Cardiac muscle cell (in vitro differentiated cells and primary cell): ENCODE data around the gene SOX13. TPM values are rescaled to one million over a fixed set of nuclear protein-coding genes. Genes with fewer than 3 reads are reported as not detected.

Source experiments
- DNase-seq, 2 donors: peaks; one replicate each; pipeline versions ENCODE4 v3.0.0 to v3.0.0-alpha.2; 2010 to 2017; ENCODE audit warnings: low read depth in 1 of 2, low spot score in 1 of 2
- H3K27ac ChIP-seq: fragments of 200-600 bp; sonication (generic); 2 replicates; pipeline ENCODE4 v1.5.1; 2016
- H3K27me3 ChIP-seq: fragments of 200-600 bp; sonication (generic); 2 replicates; pipeline ENCODE4 v1.6.0; 2016; ENCODE audit warnings: control low read depth
- H3K36me3 ChIP-seq: fragments of 200-600 bp; sonication (generic); 2 replicates; pipeline ENCODE4 v1.5.1; 2016; ENCODE audit warnings: control low read depth
- H3K4me1 ChIP-seq: fragments of 200-600 bp; sonication (generic); 2 replicates; pipeline ENCODE4 v1.8.1; 2017; ENCODE audit warnings: low read depth, mild to moderate bottlenecking, mixed run types
- H3K4me3 ChIP-seq: fragments of 200-600 bp; sonication (generic); 2 replicates; pipeline ENCODE4 v1.5.1; 2016; ENCODE audit warnings: mild to moderate bottlenecking
- H3K9me3 ChIP-seq: fragments of 200-600 bp; sonication (generic); 2 replicates; pipeline ENCODE4 v1.5.1; 2017; ENCODE audit warnings: low read depth, mild to moderate bottlenecking, control low read depth
- polyA plus RNA-seq: library from polyadenylated mRNA; unstranded; fragments of >200 nt; fragmentation: Nextera tagmentation; extraction: Ambion mirVana; gene quantifications from 2 replicates; pipeline ENCODE4 v1.2.1, GENCODE V29; 2016
- total RNA-seq: library from RNA; depleted of rRNA; stranded (reverse); fragments of >200 nt; gene quantifications from 2 replicates; pipeline ENCODE4 v1.2.3, GENCODE V29; 2016
- TF ChIP-seq, protein P1 (sequence below): IDR thresholded peaks from 2 replicates; pipeline ENCODE4 v1.5.1; 2012; ENCODE audit warnings: low read depth, mild to moderate bottlenecking, low read length

Gene SOX13
- total and polyA plus RNA-seq, 2 experiments from 2014 or later, result 34.8 to 39.7 TPM

GRCh38 chr1:204153667-204154066, 80.8 kb downstream of the SOX13 start:
- TF ChIP-seq, protein P1, sequence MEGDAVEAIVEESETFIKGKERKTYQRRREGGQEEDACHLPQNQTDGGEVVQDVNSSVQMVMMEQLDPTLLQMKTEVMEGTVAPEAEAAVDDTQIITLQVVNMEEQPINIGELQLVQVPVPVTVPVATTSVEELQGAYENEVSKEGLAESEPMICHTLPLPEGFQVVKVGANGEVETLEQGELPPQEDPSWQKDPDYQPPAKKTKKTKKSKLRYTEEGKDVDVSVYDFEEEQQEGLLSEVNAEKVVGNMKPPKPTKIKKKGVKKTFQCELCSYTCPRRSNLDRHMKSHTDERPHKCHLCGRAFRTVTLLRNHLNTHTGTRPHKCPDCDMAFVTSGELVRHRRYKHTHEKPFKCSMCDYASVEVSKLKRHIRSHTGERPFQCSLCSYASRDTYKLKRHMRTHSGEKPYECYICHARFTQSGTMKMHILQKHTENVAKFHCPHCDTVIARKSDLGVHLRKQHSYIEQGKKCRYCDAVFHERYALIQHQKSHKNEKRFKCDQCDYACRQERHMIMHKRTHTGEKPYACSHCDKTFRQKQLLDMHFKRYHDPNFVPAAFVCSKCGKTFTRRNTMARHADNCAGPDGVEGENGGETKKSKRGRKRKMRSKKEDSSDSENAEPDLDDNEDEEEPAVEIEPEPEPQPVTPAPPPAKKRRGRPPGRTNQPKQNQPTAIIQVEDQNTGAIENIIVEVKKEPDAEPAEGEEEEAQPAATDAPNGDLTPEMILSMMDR, result no peak

DNA sequence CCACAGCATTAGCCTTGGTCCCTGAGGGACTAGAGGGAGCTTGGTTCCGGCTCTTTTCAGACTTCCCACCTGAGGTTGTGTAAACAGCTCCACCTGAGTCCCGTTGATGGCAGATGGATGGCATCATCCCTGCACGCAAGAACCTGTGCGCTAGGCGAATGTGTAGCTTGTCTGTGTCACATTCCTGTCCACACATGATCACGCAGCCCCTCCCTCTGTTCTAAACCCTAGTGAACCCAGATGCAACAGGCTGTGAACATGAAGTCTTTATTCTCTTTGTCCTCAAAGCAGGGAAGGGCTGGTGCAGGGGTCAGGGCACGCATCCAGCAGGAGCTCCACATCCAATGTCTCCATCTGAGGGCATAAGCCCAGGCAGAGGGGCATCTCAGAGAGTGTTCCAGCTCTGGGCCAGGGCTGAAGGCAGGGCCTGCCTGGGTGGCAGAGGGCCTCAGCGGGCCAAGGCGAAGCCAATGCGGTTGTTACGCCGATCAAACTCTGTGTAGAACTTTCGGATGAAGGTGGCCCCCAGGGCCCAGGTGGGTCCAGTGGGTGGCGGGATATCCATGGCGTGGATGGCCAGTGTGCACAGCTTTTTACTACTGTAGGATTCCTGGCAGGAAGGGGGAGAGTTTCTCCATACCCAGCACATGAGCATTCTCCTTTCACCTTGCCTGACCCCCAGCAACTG, 81.8 kb downstream of the SOX13 start:
- Histone ChIP-seq H3K27me3 (peaks cover 4% of the 10 kb centered on the region), H3K4me1 (no peaks in the 10 kb centered on the region), H3K4me3 (no peak overlapping the region), H3K36me3 (no peaks in the 10 kb centered on the region), H3K9me3 (no peaks in the 10 kb centered on the region), H3K27ac (no peak overlapping the region)
- TF ChIP-seq, protein P1, result no peak
- DNase-seq, result no peak

More at GRCh38 chr1:204153667-204154066, 80.8 kb downstream of the SOX13 start:
- no peak for DNase-seq
- Histone ChIP-seq H3K27me3 (no peaks in the 10 kb centered on the region), H3K4me3 (no peak overlapping the region), H3K36me3 (no peaks in the 10 kb centered on the region), H3K9me3 (no peaks in the 10 kb centered on the region), H3K4me1 (no peaks in the 10 kb centered on the region), H3K27ac (no peak overlapping the region)

DNA sequence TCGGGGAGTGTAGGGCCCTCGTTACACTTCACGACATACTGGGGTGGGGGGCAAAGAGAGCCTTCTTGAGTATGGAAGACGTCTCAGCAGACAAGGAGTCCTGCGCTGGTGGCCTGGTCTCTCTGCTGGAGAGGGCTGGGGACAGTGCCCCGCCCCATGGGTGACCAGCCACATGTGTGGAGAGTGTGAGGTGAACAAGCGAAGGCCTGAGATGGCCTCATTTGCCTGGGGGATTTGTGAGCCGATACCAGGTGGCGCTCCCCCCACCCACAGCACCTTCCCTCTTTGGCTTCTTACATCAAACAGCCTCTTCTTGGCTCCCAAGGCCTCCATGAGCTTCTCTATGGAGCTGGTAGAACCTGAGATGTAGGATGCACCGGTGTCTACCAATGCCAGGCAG, 83.0 kb downstream of the SOX13 start:
- TF ChIP-seq, protein P1, result no peak
- no peak for DNase-seq
- Histone ChIP-seq H3K27me3 (peaks cover 12% of the 10 kb centered on the region), H3K4me3 (no peak overlapping the region), H3K9me3 (no peaks in the 10 kb centered on the region), H3K4me1 (no peaks in the 10 kb centered on the region), H3K27ac (no peak overlapping the region), H3K36me3 (no peaks in the 10 kb centered on the region)

DNA sequence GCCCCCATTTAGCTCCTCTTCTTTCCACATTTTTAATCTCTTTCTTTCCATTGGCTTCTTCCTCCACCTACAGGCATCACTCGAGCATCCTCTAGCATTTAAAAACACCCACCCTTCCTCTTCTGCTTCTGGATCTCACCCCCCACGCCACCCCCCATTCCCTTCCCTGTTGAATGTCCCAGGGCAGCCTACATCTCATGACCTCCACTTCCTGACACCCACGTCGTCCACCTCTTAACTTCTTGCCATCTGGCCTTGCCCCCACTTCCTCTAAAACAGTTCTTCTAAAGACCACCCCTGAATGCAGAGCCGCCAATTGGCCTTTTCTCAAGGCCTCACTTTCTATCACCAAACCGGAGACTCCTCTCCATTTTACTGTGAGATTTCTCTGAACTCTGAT, 85.0 kb downstream of the SOX13 start:
- Histone ChIP-seq H3K36me3 (no peaks in the 10 kb centered on the region), H3K27ac (no peak overlapping the region), H3K4me3 (no peak overlapping the region), H3K9me3 (no peaks in the 10 kb centered on the region), H3K27me3 (peaks cover 17% of the 10 kb centered on the region), H3K4me1 (no peaks in the 10 kb centered on the region)
- DNase-seq, result no peak
- TF ChIP-seq, protein P1, result no peak

GRCh38 chr1:204161609-204162493, 88.9 kb downstream of the SOX13 start:
- TF ChIP-seq, protein P1, result no peak
- H3K27me3 ChIP-seq, result peaks cover 17% of the 10 kb centered on the region
- H3K27ac ChIP-seq, result no peak overlapping the region
- no peaks in the 10 kb centered on the region for H3K36me3 ChIP-seq
- H3K4me1 ChIP-seq, result no peaks in the 10 kb centered on the region
- no peaks in the 10 kb centered on the region for H3K9me3 ChIP-seq
- no peak for DNase-seq
- H3K4me3 ChIP-seq, result no peak overlapping the region
